ENCODE measurements around the gene HNRNPC. TPM values are rescaled to one million over a fixed set of nuclear protein-coding genes. Genes with fewer than 3 reads are reported as not detected.

The HNRNPC gene
- total RNA-seq, 4 donors from 2014 or later = 298 to 466 (median 406) TPM

DNA sequence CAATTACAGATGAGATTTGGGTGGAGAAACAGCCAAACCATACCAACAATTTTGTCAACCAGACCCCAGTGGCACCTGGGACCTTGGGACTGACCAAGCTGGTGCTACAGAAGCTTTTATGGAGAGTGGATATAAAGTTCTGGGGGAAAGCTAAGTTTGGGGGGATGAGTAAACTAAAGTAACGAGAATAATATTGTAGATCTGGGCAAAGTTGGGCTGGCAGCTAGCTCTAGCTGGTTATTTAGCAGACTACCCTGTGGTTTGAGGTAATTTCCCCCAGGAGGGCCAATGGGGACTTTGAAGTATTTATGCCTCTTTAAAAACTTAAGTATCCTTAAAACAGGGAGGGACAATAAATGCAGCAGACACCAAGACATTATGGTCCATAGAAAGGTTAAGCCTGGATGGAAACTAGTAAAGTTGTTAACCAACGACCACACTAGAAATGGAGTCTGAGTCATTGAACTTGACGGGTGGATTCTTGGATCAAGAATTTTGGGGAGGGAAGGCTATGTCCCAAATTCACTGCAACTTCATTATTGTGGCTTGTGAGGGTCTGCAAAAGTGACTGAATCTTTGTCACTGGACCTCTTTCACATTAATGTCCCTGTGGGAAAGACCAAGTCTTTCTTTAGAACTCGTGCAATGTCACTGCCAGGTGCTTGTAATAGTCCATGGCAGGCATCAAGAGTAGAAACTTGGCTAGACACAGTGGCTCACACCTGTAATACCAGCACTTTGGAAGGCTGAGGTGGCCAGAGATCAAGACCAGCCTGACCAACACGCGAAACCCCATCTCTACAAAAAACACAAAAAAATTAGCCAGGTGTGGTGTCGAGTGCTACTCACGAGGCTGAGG lies 64.8 kb downstream of the HNRNPC start:
- TF ChIP-seq, protein P1, sequence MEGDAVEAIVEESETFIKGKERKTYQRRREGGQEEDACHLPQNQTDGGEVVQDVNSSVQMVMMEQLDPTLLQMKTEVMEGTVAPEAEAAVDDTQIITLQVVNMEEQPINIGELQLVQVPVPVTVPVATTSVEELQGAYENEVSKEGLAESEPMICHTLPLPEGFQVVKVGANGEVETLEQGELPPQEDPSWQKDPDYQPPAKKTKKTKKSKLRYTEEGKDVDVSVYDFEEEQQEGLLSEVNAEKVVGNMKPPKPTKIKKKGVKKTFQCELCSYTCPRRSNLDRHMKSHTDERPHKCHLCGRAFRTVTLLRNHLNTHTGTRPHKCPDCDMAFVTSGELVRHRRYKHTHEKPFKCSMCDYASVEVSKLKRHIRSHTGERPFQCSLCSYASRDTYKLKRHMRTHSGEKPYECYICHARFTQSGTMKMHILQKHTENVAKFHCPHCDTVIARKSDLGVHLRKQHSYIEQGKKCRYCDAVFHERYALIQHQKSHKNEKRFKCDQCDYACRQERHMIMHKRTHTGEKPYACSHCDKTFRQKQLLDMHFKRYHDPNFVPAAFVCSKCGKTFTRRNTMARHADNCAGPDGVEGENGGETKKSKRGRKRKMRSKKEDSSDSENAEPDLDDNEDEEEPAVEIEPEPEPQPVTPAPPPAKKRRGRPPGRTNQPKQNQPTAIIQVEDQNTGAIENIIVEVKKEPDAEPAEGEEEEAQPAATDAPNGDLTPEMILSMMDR (IDR thresholded peaks at IDR 0.05; ENCODE audit: low read depth) = no peak

DNA sequence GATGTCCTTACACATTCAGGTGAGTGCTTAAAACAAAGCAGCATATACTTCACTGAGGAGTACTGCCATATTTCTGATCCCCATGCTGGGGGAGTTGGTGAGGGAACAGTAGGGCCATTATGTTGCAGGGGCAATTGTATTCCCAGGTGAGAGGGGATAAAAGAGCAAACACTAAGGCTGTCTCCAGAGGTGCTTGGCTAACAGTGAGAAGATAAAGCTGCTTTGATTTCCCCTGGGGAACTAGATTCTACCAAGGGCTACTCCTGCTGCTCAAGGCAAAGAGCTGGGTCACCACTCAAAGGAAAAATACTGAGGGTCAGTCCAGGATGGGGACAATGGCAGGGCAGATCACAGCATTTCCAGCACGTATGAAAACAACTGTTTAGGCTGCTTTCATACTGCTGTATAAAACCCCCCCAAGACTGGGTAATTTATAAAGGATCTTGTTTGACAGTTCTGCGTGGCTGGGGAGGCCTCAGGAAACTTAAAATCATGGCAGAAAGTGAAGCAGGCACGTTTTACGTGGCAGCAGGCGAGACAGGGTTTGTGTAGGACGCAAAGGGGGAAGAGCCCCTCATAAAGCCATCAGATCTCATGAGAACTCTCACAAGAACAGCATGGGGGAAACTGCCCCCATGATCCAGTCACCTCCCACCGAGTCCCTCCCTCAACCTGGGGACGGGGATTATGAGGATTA lies 65.6 kb downstream of the HNRNPC start:
- TF ChIP-seq, protein P1 (IDR thresholded peaks at IDR 0.05; ENCODE audit: low read depth) = no peak

DNA sequence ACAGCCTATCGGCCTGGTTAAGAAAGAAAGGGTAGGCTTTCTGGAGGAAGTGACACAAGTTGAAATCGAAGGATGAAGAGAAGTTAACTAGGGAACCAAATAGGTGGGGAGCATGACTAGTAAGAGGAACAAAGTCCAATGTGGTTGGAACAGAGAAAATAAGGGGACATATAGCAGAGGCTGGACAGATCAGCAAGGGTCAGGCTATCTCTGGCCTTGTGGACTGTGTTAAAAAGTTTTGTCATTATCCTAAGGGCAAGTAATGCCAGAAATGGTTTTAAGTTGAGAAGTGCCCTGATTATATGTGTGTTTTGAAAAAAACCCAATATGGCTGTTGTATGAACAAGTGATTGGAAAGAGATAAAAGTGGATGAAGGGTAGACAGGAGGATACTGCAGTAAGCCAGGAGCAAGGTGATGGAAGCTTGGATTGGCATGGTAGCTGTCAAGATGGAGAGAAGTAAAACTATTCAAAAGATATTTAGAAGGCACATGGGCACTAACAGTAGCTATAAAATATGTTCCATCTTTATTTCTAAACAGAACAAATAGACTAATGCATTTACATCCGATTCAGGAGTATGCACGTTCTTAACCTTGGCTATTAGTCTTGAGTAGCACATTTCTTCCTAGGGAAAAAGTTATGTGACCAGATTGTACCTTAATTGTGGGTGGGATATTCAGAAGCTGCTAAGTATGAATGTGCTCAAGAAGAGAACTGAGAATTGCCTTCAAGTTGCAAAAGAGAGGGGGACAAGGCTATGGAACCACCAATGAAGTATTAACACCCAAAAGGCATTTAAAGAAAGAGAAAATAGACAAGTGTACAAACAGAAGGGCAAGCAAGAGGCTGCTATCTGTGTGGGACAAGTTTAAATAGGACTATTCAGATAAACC lies 66.5 kb downstream of the HNRNPC start:
- TF ChIP-seq, protein P1 (IDR thresholded peaks at IDR 0.05; ENCODE audit: low read depth) = no peak

DNA sequence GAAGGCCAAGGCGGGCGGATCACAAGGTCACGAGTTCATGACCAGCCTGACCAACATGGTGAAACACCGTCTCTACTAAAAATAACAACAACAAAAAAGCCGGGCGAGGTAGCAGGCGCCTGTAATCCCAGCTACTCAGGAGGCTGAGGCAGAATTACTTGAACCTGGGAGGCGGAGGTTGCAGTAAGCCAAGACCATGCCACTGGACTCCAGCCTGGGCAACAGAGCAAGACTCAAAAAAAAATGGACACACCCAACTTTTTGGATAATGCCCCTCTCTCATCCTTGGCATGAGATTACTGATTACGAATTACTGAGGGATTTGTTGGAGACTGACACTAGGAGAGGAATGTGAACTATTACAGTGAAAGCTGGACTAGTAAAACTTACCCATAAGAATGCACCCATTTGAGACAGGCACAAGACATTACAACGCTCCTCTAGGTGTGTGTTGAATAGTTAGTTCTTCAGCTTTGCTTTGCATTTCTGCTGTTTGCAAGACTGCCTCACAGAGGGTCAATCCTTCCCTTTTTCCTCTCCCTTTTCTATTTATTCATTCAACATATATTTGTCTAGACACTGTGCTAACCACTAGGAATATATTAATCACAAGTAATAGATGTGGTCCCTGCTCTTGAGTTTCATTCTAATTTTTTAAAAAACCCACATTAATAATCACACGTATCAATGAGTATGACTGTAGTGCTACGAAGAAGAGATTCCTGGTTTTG lies 67.3 kb downstream of the HNRNPC start:
- TF ChIP-seq, protein P1 (IDR thresholded peaks at IDR 0.05; ENCODE audit: low read depth) = no peak

DNA sequence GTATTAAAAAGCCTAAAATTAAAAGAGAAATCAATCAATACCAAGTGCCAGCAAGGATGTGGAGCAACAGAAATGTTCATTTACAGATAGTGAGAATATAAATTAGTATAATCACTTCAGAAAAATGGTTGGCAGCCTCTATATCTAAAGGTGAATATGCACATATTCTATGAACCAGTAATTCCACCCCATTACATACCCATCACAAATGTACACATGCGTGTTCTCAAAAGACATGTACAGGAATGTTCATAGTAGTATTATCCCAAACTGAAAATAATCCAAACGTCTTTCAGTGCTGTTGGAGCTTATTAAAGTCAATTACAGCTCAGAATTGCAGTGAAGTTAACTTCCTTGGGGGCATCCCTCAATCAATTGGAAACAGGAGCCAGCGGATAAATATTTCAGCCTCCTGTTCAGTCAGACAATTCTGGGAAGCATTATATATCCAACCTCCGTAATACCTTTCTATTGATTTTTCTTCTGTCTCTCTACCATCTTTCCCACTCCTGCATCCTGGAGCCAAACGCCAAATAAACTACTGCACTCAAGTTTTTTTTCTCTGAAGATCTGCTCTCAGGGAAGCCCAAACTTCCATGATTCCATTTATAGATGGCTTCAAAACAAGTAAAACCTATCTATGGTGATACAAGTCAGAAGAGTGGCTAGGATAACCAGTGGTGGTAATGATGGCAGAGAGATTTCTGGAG lies 68.3 kb downstream of the HNRNPC start:
- TF ChIP-seq, protein P1 (IDR thresholded peaks at IDR 0.05; ENCODE audit: low read depth) = no peak

Measured in subcutaneous adipose tissue (tissue), 4 donors.